H9 (cell line): ENCODE data around the gene TRPM2. TPM values are rescaled to one million over a fixed set of nuclear protein-coding genes. Genes with fewer than 3 reads are reported as not detected.

Source experiments
- DNase-seq: peaks from one replicate; pipeline ENCODE4 v3.0.0-alpha.2; 2017
- H2AFZ ChIP-seq: one replicate; pipeline ENCODE4 v1.6.1; 2013; ENCODE audit warnings: mild to moderate bottlenecking, low read length, control low read depth, moderate library complexity
- H2AK5ac ChIP-seq: 2 replicates; pipeline ENCODE4 v1.6.1; 2013; ENCODE audit warnings: low read length, control low read depth, mixed read lengths; ENCODE audit not compliant: insufficient read length
- H2BK120ac ChIP-seq: one replicate; pipeline ENCODE4 v1.6.1; 2013; ENCODE audit warnings: low read depth, mild to moderate bottlenecking, low read length, control low read depth, inconsistent platforms; ENCODE audit not compliant: poor library complexity, severe bottlenecking
- H2BK12ac ChIP-seq: 2 replicates; pipeline ENCODE4 v1.6.1; 2013; ENCODE audit warnings: low read length, control low read depth, mixed read lengths, low read depth; ENCODE audit not compliant: insufficient read length
- H2BK15ac ChIP-seq: 2 replicates; pipeline ENCODE4 v1.6.1; 2013; ENCODE audit warnings: low read depth, low read length, control low read depth
- H2BK20ac ChIP-seq: one replicate; pipeline ENCODE4 v1.6.1; 2013; ENCODE audit warnings: low read depth, mild to moderate bottlenecking, low read length, control low read depth, inconsistent platforms; ENCODE audit not compliant: poor library complexity, severe bottlenecking
- H2BK5ac ChIP-seq: 2 replicates; pipeline ENCODE4 v1.6.1; 2013; ENCODE audit warnings: low read length, control low read depth, mixed read lengths; ENCODE audit not compliant: insufficient read length
- H3K14ac ChIP-seq: 2 replicates; pipeline ENCODE4 v1.6.1; 2013; ENCODE audit warnings: low read length, control low read depth; ENCODE audit not compliant: insufficient read depth
- H3K18ac ChIP-seq: 2 replicates; pipeline ENCODE4 v1.6.1; 2013; ENCODE audit warnings: low read depth, mild to moderate bottlenecking, mixed read lengths, low read length, control low read depth; ENCODE audit not compliant: insufficient read length
- H3K23ac ChIP-seq: 2 replicates; pipeline ENCODE4 v1.6.1; 2013; ENCODE audit warnings: low read length, control low read depth, mixed read lengths, low read depth; ENCODE audit not compliant: insufficient read length
- H3K23me2 ChIP-seq: 2 replicates; pipeline ENCODE4 v1.6.1; 2013; ENCODE audit warnings: low read depth, mild to moderate bottlenecking, mixed read lengths, low read length, control low read depth; ENCODE audit not compliant: insufficient read length, poor library complexity, severe bottlenecking
- H3K27ac ChIP-seq: 2 replicates; pipeline ENCODE4 v1.5.1; 2013; ENCODE audit warnings: low read length, control low read depth, mixed read lengths, low read depth; ENCODE audit not compliant: insufficient read length
- H3K27me3 ChIP-seq: 2 replicates; pipeline ENCODE4 v1.6.1; 2013; ENCODE audit warnings: low read length, control low read depth, inconsistent platforms; ENCODE audit not compliant: insufficient read depth
- H3K4ac ChIP-seq: 2 replicates; pipeline ENCODE4 v1.6.1; 2013; ENCODE audit warnings: low read depth, mild to moderate bottlenecking, control low read depth, inconsistent platforms, low read length, moderate library complexity
- H3K4me1 ChIP-seq: 2 replicates; pipeline ENCODE4 v1.6.1; 2013; ENCODE audit warnings: low read length, control low read depth, inconsistent platforms; ENCODE audit not compliant: insufficient read depth
- H3K4me2 ChIP-seq: 2 replicates; pipeline ENCODE4 v1.6.1; 2013; ENCODE audit warnings: low read length, control low read depth, mixed read lengths; ENCODE audit not compliant: insufficient read length, insufficient read depth
- H3K56ac ChIP-seq: 2 replicates; pipeline ENCODE4 v1.6.1; 2013; ENCODE audit warnings: low read depth, mild to moderate bottlenecking, mixed read lengths, low read length, control low read depth; ENCODE audit not compliant: insufficient read length
- H3K79me1 ChIP-seq: 2 replicates; pipeline ENCODE4 v1.6.1; 2013; ENCODE audit warnings: low read depth, mild to moderate bottlenecking, moderate library complexity, low read length, control low read depth, inconsistent platforms; ENCODE audit not compliant: insufficient read depth, poor library complexity, severe bottlenecking
- H3K79me2 ChIP-seq: 2 replicates; pipeline ENCODE4 v1.6.1; 2013; ENCODE audit warnings: low read length, control low read depth, inconsistent platforms; ENCODE audit not compliant: insufficient read depth
- H3K9ac ChIP-seq: 2 replicates; pipeline ENCODE4 v1.6.1; 2013; ENCODE audit warnings: low read length, control low read depth, mixed read lengths; ENCODE audit not compliant: insufficient read length; ENCODE audit errors: extremely low read depth
- H3K9me3 ChIP-seq: one replicate; pipeline ENCODE4 v1.6.1; 2013; ENCODE audit warnings: low read depth, low read length, inconsistent platforms; ENCODE audit not compliant: control insufficient read depth
- H3T11ph ChIP-seq: one replicate; pipeline ENCODE4 v1.6.1; 2013; ENCODE audit warnings: mild to moderate bottlenecking, low read length, control low read depth, inconsistent platforms
- H4K20me1 ChIP-seq: one replicate; pipeline ENCODE4 v1.6.1; 2013; ENCODE audit not compliant: control insufficient read depth, insufficient read length, insufficient read depth
- H4K5ac ChIP-seq: 2 replicates; pipeline ENCODE4 v1.6.1; 2013; ENCODE audit warnings: low read depth, mild to moderate bottlenecking, mixed read lengths, low read length, control low read depth; ENCODE audit not compliant: insufficient read length
- H4K8ac ChIP-seq: replicated peaks from 2 replicates; pipeline ENCODE4 v1.6.1; 2013; ENCODE audit warnings: low read length, control low read depth, mixed read lengths, low read depth; ENCODE audit not compliant: insufficient read length
- H4K91ac ChIP-seq: 2 replicates; pipeline ENCODE4 v1.6.1; 2013; ENCODE audit warnings: low read depth, mild to moderate bottlenecking, moderate library complexity, mixed read lengths, low read length, control low read depth; ENCODE audit not compliant: insufficient read length
- H3K27ac Mint-ChIP-seq, 3 experiments: 2 replicates in 2 of 3; 3 replicates in 1 of 3; pipeline ENCODE4 v1.8.0; 2020 to 2021; ENCODE audit warnings: mixed read lengths in 3 of 3, mild to moderate bottlenecking in 1 of 3, moderate library complexity in 1 of 3
- H3K27me3 Mint-ChIP-seq: 2 replicates; pipeline ENCODE4 v1.8.0; 2021; ENCODE audit warnings: low read depth, mild to moderate bottlenecking, moderate library complexity, mixed read lengths
- H3K36me3 Mint-ChIP-seq, 3 experiments: 2 replicates in 2 of 3; 3 replicates in 1 of 3; pipeline ENCODE4 v1.8.0; 2020 to 2021; ENCODE audit warnings: low read depth in 3 of 3, mixed read lengths in 3 of 3; ENCODE audit not compliant: insufficient read depth in 1 of 3
- H3K4me1 Mint-ChIP-seq, 2 experiments: 2 replicates each; pipeline ENCODE4 v1.8.0; 2020; ENCODE audit warnings: mixed read lengths in 2 of 2
- H3K4me3 Mint-ChIP-seq, 2 experiments: 2 replicates in 1 of 2; 3 replicates in 1 of 2; pipeline ENCODE4 v1.8.0; 2020 to 2021; ENCODE audit warnings: mild to moderate bottlenecking in 2 of 2, mixed read lengths in 2 of 2, moderate library complexity in 1 of 2
- H3K9me3 Mint-ChIP-seq, 2 experiments: 2 replicates in 1 of 2; 3 replicates in 1 of 2; pipeline ENCODE4 v1.8.0; 2020; ENCODE audit warnings: mild to moderate bottlenecking in 2 of 2, mixed read lengths in 2 of 2, moderate library complexity in 1 of 2
- WGBS: extraction: QIAGEN DNeasy Blood & Tissue Kit; methylation state at CpG from one replicate; pipeline ENCODE4 v1.1.7; 2013; ENCODE audit warnings: missing lambda C conversion rate, low lambda C conversion rate, mixed read lengths; ENCODE audit not compliant: insufficient read length; ENCODE audit errors: extremely low coverage; 5-methylcytosine and 5-hydroxymethylcytosine counted together
- total RNA-seq: library from RNA; stranded (reverse); gene quantifications from 2 replicates; pipeline ENCODE4 v1.2.1, GENCODE V29; 2021
- TF ChIP-seq, protein P1 (sequence below): fragments of 200-600 bp; sonication (generic); conservative IDR thresholded peaks from 3 replicates; pipeline ENCODE4 v1.8.0; 2021; ENCODE audit warnings: antibody characterized with exemption, mild to moderate bottlenecking

The TRPM2 gene
- total RNA-seq, 1 experiment from 2014 or later = 0.68 TPM

DNA sequence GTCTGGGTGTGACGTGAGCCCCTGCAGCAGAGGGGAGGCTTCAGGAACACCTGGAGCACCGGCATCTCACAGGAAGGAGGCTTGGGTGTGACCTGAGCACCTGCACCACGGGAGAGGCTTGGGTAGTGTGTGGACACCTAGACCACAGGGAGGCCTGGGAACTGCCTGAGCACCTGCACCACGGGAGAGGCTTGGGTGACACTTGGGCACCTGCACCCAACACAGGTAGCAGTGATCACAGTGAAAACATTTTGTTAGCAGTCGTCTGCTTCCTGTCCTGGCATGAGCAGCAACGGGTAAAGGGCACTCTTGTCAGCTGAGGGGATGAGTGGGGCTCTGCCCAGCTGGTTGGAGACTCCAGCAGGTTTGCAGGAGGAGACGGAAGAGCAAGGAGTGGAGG is 124.3 kb downstream of the TRPM2 start:
- Histone ChIP-seq H2AFZ (no peak overlapping the region), H3T11ph (no peak overlapping the region), H3K79me2 (no peaks in the 10 kb centered on the region), H2BK12ac (no peak overlapping the region), H3K4me2 (no peak overlapping the region), H3K4ac (no peak overlapping the region), H4K5ac (no peak overlapping the region), H4K91ac (no peak overlapping the region), H3K56ac (no peak overlapping the region), H2AK5ac (no peak overlapping the region), H3K79me1 (no peaks in the 10 kb centered on the region), H3K23me2 (no peaks in the 10 kb centered on the region), H3K18ac (no peak overlapping the region), H3K9me3 (no peaks in the 10 kb centered on the region), H3K14ac (no peak overlapping the region), H3K27ac (no peak overlapping the region), H4K20me1 (peaks cover 4% of the 10 kb centered on the region), H3K4me1 (no peaks in the 10 kb centered on the region), H2BK5ac (no peak overlapping the region), H3K27me3 (no peaks in the 10 kb centered on the region), H3K23ac (no peak overlapping the region), H4K8ac (no peak overlapping the region), H2BK20ac (no peak overlapping the region), H2BK120ac (no peak overlapping the region), H2BK15ac (no peak overlapping the region), H3K9ac (no peak overlapping the region)
- TF ChIP-seq, protein P1, sequence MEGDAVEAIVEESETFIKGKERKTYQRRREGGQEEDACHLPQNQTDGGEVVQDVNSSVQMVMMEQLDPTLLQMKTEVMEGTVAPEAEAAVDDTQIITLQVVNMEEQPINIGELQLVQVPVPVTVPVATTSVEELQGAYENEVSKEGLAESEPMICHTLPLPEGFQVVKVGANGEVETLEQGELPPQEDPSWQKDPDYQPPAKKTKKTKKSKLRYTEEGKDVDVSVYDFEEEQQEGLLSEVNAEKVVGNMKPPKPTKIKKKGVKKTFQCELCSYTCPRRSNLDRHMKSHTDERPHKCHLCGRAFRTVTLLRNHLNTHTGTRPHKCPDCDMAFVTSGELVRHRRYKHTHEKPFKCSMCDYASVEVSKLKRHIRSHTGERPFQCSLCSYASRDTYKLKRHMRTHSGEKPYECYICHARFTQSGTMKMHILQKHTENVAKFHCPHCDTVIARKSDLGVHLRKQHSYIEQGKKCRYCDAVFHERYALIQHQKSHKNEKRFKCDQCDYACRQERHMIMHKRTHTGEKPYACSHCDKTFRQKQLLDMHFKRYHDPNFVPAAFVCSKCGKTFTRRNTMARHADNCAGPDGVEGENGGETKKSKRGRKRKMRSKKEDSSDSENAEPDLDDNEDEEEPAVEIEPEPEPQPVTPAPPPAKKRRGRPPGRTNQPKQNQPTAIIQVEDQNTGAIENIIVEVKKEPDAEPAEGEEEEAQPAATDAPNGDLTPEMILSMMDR = no peak
- peaks cover 8% of the 10 kb centered on the region for H3K27me3 Mint-ChIP-seq
- H3K27ac Mint-ChIP-seq = no peak overlapping the region
- no CpG with 5 or more reads among the region's 7 CpGs for WGBS
- no peak overlapping the region for H3K4me3 Mint-ChIP-seq
- H3K36me3 Mint-ChIP-seq = no peaks in the 10 kb centered on the region
- peaks cover 0 to 6% of the 10 kb centered on the region in 2 experiments; a peak in 1 of 4 replicates for H3K4me1 Mint-ChIP-seq
- peaks cover 5 to 9% of the 10 kb centered on the region in 2 experiments; a peak in 4 of 5 replicates for H3K9me3 Mint-ChIP-seq
- no peak for DNase-seq
